ENCODE results near the gene IGF2BP2.
"Not testable (repeated sequence)": the region's sequence is repeated elsewhere in the genome, so short reads cannot be mapped to it uniquely, and the experiment has no call there.

The IGF2BP2 gene

DNA sequence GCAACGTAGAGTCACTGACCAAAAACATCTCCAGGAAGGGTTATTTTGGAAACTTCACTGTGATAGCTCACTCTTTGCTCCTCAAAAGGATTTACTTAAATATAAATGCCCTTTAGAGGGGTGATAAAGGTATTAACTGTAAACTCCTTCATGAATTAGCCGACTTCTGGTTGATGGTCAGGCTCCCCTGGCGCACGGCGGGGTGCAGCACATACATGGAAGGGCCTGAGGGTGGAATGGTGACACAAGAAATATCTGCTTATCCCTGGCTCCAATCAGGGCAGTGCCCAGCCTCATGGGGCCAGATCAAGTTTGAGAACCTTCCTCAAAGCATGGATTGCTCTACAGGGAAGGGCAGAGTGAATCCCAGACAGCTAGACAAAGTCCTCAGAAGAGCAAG lies 116.5 kb downstream of the IGF2BP2 start:
- DNase-seq, result no peak

- no peak for DNase-seq
These were observed 119.3 kb downstream of the IGF2BP2 start for GRCh38 chr3:185705498-185705897.

GRCh38 chr3:185702262-185703225 lies 122.3 kb downstream of the IGF2BP2 start:
- no peak for DNase-seq

- DNase-seq, result no peak
These were observed 123.1 kb downstream of the IGF2BP2 start for GRCh38 chr3:185701611-185702261.

DNA sequence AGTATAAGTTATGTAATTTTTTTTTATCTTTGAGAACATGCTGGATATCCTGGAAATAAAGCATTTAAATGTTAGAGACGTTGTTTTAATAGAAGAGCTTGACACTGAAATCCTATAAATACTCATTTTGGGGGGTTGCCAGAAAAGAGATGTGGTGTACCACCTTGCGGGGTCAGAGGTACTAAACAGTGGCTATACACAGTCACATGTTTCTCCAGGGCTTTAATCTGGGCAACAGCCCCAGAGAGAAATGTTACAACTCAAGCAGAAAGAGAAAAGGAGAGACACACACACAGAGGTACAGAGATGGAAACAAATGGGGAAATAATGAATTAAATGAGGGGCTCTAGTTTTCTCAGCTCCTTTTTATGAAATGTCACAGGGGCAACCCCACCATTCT lies 124.9 kb downstream of the IGF2BP2 start:
- no peak for DNase-seq

GRCh38 chr3:185697228-185697627 lies 127.6 kb downstream of the IGF2BP2 start:
- DNase-seq, result not testable (repeated sequence)

DNA sequence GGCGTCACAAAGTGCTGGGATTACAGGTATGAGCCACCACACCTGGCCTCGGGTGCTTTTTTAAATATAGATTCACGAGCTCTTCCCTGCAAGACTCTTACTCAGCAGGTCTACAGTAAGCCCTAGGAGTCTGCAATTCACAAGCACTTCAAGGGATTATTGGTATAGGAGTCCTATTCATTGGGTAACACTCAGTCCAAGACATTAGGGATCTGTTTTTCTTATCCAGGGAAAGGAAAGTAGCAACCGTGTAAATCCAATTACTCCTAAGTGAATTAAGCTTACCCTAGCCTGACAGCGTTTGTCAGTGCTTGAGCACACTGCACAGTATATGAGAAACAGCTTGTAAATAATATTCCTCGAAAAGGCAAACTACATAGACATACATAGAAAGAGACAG lies 128.8 kb downstream of the IGF2BP2 start:
- no peak for DNase-seq

- no peak for DNase-seq
These were observed 130.7 kb downstream of the IGF2BP2 start for GRCh38 chr3:185693985-185694653.

- DNase-seq, result no peak
These were observed 133.2 kb downstream of the IGF2BP2 start for GRCh38 chr3:185691622-185692021.

GRCh38 chr3:185687271-185687878 lies 137.5 kb downstream of the IGF2BP2 start:
- no peak for DNase-seq

DNA sequence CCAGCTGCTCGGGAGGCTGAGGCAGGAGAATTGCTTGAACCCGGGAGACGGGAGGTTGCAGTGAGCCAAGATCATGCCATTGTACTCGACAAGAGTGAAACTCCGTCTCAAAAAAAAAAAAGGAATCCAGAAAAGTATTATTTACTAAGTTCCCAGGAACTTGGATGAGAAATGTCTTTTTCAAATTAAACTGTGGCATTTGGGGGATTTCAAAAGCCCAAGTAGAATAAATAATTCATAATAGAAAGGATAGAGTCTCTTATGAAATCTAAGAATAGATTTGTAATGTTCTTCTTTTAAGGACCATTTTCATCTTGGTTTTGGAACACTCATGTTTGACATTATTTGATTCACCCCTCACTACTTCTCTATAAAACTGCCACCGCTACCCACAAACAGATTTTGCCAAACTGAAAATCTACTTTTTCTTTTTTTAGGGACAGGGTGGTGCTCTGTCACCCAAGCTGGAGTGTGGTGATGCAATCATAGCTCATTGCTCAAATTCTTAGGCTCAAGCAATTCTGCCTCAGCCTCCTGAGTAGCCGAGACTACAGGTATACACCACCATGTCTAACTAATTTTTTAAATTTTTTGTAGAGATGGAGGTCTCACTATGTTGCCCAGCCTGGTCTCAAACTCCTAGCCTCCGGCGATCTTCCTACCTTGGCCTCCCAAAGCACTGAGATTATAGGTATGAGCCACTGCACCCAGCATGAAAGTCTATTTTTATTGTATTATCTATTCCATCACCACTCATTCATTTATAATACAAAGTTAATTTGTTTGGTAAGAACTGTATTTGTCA lies 139.4 kb downstream of the IGF2BP2 start:
- DNase-seq, result no peak

GRCh38 chr3:185680231-185680630 lies 144.6 kb downstream of the IGF2BP2 start:
- no peak for DNase-seq

GRCh38 chr3:185678027-185678426 lies 146.8 kb downstream of the IGF2BP2 start:
- DNase-seq, result no peak

GRCh38 chr3:185677146-185677829 lies 147.6 kb downstream of the IGF2BP2 start:
- DNase-seq, result peak in 1 of 2 donors; percentile 69

GRCh38 chr3:185667574-185667973 lies 157.3 kb downstream of the IGF2BP2 start:
- DNase-seq, result no peak

DNA sequence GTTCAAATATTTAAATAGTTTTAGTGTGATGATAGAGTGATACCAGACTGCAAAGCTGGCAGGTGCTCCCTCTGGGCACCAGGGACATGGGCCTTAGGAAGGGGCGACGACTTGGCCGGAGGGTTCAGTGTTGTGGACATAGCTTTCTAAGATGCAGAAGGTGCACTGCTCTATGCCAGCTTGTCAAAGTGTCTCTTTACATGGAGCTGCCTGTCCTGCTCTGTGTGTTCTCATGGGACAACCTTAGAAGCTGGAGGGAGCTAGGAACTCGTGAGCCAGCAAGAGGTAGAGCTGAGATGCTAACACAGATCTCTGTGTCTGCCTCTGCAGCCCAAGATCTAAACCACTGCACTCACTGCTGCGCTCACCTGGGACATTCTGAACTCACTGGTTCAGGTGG lies 160.9 kb downstream of the IGF2BP2 start:
- DNase-seq, result no peak

DNA sequence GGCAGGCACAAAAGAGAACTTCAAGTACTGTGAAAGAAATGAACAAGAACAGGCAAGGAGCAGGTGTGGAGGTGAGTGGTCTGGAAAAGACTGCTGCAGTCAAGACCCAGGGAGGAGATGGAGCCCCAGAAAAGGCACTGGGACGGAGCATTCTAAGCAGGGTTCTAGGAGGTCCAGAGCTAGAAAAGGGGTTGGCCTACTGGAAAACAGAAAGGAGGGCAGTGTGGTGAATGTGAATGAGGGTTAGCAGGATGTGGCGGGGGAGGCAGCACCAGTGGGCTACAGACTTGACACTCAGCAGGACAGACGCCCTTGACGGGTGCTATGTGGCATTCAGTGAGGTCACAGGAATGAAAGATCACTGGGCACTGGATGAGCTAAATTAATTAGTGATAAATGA lies 163.1 kb downstream of the IGF2BP2 start:
- no peak for DNase-seq

DNA sequence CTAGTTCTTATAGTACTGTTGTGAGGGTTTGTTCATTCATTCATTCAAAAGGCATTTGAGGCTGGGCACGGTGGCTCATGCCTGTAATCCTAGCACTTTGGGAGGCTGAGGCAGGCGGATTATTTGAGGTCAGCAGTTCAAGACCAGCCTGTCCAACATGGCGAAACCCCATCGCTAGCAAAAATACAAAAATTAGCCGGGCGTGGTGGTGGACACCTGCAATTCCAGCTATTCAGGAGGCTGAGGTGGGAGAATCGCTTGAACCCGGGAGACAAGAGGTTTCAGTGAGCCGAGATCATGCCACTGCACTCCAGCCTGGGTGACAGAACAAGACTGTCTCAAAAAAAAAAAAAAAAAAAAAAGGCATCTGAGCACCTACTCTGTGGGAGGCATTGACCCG lies 163.5 kb downstream of the IGF2BP2 start:
- not testable (repeated sequence) for DNase-seq

DNA sequence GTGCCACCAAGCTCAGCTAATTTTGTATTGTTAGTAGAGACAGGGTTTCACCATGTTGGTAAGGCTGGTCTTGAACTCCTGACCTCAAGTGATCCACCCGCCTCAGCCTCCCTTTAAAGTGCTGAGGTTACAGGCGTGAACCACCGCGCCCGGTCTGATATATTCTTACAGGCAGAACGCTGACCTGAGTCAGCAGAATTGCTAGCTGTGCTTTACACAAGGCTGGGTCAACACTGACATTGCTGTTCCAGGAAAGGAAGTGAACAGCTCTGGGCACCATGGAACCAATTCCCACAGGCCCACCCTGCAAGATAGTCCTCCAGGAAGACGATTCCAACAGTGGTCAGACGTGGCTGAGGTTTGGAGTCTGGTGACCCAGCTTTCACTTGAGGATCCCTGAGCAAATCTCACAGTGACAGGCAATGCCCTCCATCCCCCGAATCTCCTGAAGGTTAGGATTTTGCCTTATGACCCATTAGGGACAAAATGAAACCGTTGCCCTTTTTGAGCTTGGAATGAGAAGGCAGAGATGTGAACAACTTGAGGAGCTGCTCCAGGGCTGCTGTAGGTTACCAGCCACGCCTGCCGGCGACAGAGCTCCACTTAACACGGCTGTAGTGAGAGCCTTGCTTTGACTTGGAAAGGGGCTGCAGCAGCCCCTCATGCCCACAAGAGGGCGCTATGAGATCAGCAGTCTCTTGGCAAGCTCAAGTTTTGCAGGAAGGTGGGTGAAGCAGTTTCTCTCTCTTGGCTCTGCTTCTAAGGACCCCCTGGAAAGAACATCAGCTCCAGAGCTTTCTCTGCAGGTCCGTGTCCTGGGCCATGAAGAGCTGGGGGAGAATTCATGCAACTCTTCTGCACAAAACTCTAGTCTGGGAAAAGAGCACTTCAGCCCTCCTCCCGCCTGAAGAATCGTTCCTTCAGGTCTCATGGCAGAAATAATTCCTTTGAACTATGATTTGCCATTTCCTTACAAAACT lies 164.6 kb downstream of the IGF2BP2 start:
- DNase-seq, result peak; percentile 22 to 48

DNA sequence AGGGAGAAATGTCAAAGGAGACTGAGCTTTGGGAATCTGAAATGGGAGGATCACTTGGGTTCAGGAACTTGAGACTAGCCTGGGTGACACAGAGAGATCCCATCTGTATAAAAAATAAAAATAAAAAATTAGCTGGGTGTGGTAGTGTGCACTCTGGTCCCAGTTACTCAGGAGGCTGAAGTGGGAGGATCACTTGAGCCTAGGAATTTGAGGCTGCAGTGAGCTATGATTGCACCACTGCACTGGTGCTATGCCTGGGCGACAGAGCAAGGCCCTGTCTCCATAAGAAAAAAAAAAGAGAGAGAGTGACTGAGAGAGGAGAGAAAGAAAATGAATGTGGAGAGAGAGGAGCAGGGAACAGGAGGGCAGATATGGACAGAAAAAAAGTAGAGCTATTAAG lies 165.9 kb downstream of the IGF2BP2 start:
- no peak for DNase-seq

Measured in bone marrow (tissue), 2 donors.